SU-DHL-6 (cell line): Measurements from ENCODE around the gene ALOXE3.

ENCODE experiments used
- EZH2phosphoT487 ChIP-seq: fragments of 200-600 bp; sonication (generic), shearing (Covaris generic); conservative IDR thresholded peaks from 2 replicates; pipeline ENCODE4 v1.6.1; 2018; ENCODE audit warnings: mild to moderate bottlenecking, antibody characterized with exemption, low read length, moderate library complexity, mixed read lengths
- TF ChIP-seq, protein P1 (sequence below): fragments of 200-600 bp; sonication (generic); IDR thresholded peaks from one replicate; pipeline ENCODE4 v1.5.1; 2017; ENCODE audit warnings: antibody characterized with exemption, mild to moderate bottlenecking, low read length, moderate library complexity; ENCODE audit not compliant: insufficient read depth, poor library complexity, severe bottlenecking

DNA sequence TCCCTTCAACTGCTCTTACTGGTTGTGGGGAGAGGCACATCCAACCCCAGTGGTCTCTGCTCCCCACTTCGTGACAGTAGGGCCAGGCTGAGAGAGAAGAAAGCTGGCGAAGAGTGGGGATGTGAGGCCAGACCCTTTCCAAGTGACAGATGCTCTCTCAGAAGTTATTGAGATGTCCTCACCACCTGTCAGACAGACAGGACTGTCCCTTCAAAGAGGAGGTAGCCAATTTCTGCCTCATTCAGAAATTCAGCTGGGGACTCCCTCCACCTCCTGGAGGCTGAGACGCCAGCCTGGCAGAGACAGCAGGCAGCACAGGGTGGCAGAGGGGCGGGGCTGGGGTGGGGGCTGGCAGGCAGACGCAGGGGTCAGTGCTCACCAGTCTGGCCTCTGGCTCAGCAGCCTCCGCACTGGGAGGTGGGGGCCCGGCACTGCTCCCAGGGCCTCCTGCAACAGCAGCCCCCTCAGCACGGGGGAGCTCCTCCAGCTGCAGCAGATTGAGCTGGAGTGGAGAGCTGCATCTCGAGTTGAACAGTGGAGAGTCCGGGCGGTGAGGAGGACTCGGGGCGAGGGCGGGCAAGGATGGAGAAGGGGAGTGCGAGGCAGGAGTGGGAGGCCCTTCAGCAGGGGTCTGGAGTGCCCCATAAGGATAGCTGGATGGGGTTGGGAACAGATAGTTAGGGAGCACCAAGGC lies 24.7 kb upstream of the ALOXE3 start:
- TF ChIP-seq, protein P1, sequence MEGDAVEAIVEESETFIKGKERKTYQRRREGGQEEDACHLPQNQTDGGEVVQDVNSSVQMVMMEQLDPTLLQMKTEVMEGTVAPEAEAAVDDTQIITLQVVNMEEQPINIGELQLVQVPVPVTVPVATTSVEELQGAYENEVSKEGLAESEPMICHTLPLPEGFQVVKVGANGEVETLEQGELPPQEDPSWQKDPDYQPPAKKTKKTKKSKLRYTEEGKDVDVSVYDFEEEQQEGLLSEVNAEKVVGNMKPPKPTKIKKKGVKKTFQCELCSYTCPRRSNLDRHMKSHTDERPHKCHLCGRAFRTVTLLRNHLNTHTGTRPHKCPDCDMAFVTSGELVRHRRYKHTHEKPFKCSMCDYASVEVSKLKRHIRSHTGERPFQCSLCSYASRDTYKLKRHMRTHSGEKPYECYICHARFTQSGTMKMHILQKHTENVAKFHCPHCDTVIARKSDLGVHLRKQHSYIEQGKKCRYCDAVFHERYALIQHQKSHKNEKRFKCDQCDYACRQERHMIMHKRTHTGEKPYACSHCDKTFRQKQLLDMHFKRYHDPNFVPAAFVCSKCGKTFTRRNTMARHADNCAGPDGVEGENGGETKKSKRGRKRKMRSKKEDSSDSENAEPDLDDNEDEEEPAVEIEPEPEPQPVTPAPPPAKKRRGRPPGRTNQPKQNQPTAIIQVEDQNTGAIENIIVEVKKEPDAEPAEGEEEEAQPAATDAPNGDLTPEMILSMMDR: no peak
- TF ChIP-seq EZH2phosphoT487: no peak
